ENCODE data around the gene AQP10.
"Not testable (repeated sequence)": the region's sequence is repeated elsewhere in the genome, so short reads cannot be mapped to it uniquely, and the experiment has no call there.

DNA sequence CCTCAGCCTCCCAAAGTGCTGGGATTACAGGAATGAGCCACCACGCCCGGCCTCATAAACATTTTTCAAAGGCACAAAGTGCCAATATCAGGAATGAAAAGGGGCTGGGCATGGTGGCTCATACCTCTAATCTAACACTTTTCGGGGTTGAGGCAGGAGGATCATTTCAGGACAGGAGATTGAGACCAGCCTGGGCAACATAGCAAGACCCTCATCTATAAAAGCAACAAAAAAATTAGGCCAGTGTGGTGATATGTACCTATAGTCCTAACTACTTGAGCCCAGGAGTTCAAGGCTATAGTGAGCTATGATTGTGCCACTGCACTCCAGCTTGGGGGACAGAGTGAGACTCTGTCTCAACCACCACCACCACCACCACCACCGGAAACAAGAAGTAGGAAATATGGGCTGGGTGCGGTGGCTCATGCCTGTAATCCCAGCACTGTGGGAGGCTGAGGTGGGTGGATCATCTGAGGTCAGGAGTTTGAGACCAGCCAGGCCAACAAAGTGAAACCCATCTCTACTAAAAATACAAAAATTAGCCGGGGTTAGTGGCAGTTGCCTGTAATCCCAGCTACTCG is 53.0 kb downstream of the AQP10 start:
- TF ChIP-seq, protein P1, sequence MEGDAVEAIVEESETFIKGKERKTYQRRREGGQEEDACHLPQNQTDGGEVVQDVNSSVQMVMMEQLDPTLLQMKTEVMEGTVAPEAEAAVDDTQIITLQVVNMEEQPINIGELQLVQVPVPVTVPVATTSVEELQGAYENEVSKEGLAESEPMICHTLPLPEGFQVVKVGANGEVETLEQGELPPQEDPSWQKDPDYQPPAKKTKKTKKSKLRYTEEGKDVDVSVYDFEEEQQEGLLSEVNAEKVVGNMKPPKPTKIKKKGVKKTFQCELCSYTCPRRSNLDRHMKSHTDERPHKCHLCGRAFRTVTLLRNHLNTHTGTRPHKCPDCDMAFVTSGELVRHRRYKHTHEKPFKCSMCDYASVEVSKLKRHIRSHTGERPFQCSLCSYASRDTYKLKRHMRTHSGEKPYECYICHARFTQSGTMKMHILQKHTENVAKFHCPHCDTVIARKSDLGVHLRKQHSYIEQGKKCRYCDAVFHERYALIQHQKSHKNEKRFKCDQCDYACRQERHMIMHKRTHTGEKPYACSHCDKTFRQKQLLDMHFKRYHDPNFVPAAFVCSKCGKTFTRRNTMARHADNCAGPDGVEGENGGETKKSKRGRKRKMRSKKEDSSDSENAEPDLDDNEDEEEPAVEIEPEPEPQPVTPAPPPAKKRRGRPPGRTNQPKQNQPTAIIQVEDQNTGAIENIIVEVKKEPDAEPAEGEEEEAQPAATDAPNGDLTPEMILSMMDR (IDR thresholded peaks at IDR 0.05; ENCODE audit: insufficient read depth, low read depth, low read length) = not testable (repeated sequence)
- TF ChIP-seq EZH2 (IDR thresholded peaks at IDR 0.05; ENCODE audit: insufficient read depth, low read length) = not testable (repeated sequence)

Data from astrocyte (in vitro differentiated cells and primary cell).